WTC11 (cell line): ENCODE data around the gene THBD. TPM values are rescaled to one million over a fixed set of nuclear protein-coding genes. Genes with fewer than 3 reads are reported as not detected.

ENCODE experiments used
- ATAC-seq: fragments of 200-7000 bp; cut with Tn5 transposase; 2 replicates; pipeline ENCODE4 v1.10.0; 2021; ENCODE audit warnings: mild to moderate bottlenecking, moderate library complexity
- CTCF ChIA-PET: fragments of 300-600 bp; sonication (Branson Sonifier 250); formaldehyde crosslinking; loops from one replicate; lab custom pipeline; 2021; ENCODE audit warnings: antibody characterized with exemption; lab: Charles Lee
- POLR2A ChIA-PET: fragments of 350-600 bp; sonication (Branson Sonifier 250); formaldehyde crosslinking; loops from one replicate; lab custom pipeline; 2021; ENCODE audit warnings: antibody characterized with exemption; lab: Charles Lee
- DNase-seq: peaks from one replicate; pipeline ENCODE4 v3.0.0; 2021; ENCODE audit warnings: low spot score
- H3K27ac Mint-ChIP-seq: 2 replicates; pipeline ENCODE4 v1.8.0; 2021; ENCODE audit warnings: mixed read lengths
- H3K27me3 Mint-ChIP-seq: 2 replicates; pipeline ENCODE4 v1.8.0; 2021; ENCODE audit warnings: low read depth, mild to moderate bottlenecking, moderate library complexity, mixed read lengths
- H3K36me3 Mint-ChIP-seq: 2 replicates; pipeline ENCODE4 v1.8.0; 2021; ENCODE audit warnings: mixed read lengths
- H3K4me1 Mint-ChIP-seq: 2 replicates; pipeline ENCODE4 v1.8.0; 2022; ENCODE audit warnings: mixed read lengths
- H3K4me3 Mint-ChIP-seq: 2 replicates; pipeline ENCODE4 v1.8.0; 2021; ENCODE audit warnings: mild to moderate bottlenecking, moderate library complexity, mixed read lengths
- H3K9me3 Mint-ChIP-seq: 2 replicates; pipeline ENCODE4 v1.8.0; 2021; ENCODE audit warnings: mixed read lengths
- AFF4 ChIP-seq: sonication (generic); formaldehyde crosslinking; IDR thresholded peaks from 2 replicates; pipeline ENCODE4 v1.8.1; 2023; ENCODE audit warnings: mild to moderate bottlenecking, missing genetic modification reagents, borderline replicate concordance
- AR ChIP-seq: fragments of 250-450 bp; sonication (Bioruptor Pico); IDR thresholded peaks from 2 replicates; pipeline ENCODE4 v1.9.0; 2021; ENCODE audit warnings: mild to moderate bottlenecking
- CREM ChIP-seq: sonication (generic); formaldehyde crosslinking; IDR thresholded peaks from 2 replicates; pipeline ENCODE4 v1.8.1; 2022; ENCODE audit warnings: mild to moderate bottlenecking, missing genetic modification reagents, moderate library complexity
- CTCF ChIP-seq: fragments of 200-600 bp; IDR thresholded peaks from 2 replicates; pipeline ENCODE4 v1.8.0; 2022; ENCODE audit warnings: antibody characterized with exemption
- E2F5 ChIP-seq: sonication (generic); formaldehyde crosslinking; IDR thresholded peaks from 2 replicates; pipeline ENCODE4 v1.8.1; 2022; ENCODE audit warnings: mild to moderate bottlenecking, moderate library complexity, missing genetic modification reagents
- ETV6 ChIP-seq: sonication (generic); formaldehyde crosslinking; IDR thresholded peaks from 2 replicates; pipeline ENCODE4 v1.8.1; 2022; ENCODE audit warnings: mild to moderate bottlenecking, missing genetic modification reagents
- FOXJ3 ChIP-seq: sonication (generic); formaldehyde crosslinking; IDR thresholded peaks from 2 replicates; pipeline ENCODE4 v1.9.0; 2021; ENCODE audit warnings: missing genetic modification reagents, mild to moderate bottlenecking, borderline replicate concordance
- FOXP4 ChIP-seq: sonication (generic); formaldehyde crosslinking; IDR thresholded peaks from 2 replicates; pipeline ENCODE4 v1.8.0; 2022; ENCODE audit warnings: mild to moderate bottlenecking, missing genetic modification reagents
- GRHL2 ChIP-seq: fragments of 250-450 bp; sonication (Bioruptor Pico); IDR thresholded peaks from 2 replicates; pipeline ENCODE4 v1.8.0; 2022; ENCODE audit warnings: mild to moderate bottlenecking, moderate library complexity; ENCODE audit not compliant: insufficient replicate concordance, severe bottlenecking
- IRF2 ChIP-seq: sonication (generic); formaldehyde crosslinking; IDR thresholded peaks from 2 replicates; pipeline ENCODE4 v1.8.0; 2022; ENCODE audit warnings: low read depth, missing genetic modification reagents, borderline replicate concordance
- JAZF1 ChIP-seq: fragments of 250-450 bp; sonication (Bioruptor Pico); IDR thresholded peaks from 2 replicates; pipeline ENCODE4 v1.9.0; 2021; ENCODE audit warnings: moderate library complexity, mild to moderate bottlenecking, inconsistent platforms
- MAX ChIP-seq: sonication (generic); formaldehyde crosslinking; IDR thresholded peaks from 2 replicates; pipeline ENCODE4 v1.8.0; 2022; ENCODE audit warnings: mild to moderate bottlenecking, missing genetic modification reagents
- MYBL2 ChIP-seq: sonication (generic); formaldehyde crosslinking; IDR thresholded peaks from 2 replicates; pipeline ENCODE4 v1.8.1; 2023; ENCODE audit warnings: mild to moderate bottlenecking, moderate library complexity, missing genetic modification reagents
- RELA ChIP-seq: sonication (generic); formaldehyde crosslinking; IDR thresholded peaks from 2 replicates; pipeline ENCODE4 v1.8.1; 2022; ENCODE audit warnings: missing genetic modification reagents, mild to moderate bottlenecking, borderline replicate concordance
- SOX15 ChIP-seq: fragments of 250-450 bp; sonication (Bioruptor Pico); IDR thresholded peaks from 2 replicates; pipeline ENCODE4 v1.9.0; 2021; ENCODE audit warnings: mild to moderate bottlenecking
- TCF7 ChIP-seq: sonication (generic); formaldehyde crosslinking; IDR thresholded peaks from 2 replicates; pipeline ENCODE4 v1.8.0; 2022; ENCODE audit warnings: mild to moderate bottlenecking, low read depth, missing genetic modification reagents, moderate library complexity
- ZBTB43 ChIP-seq: sonication (generic); formaldehyde crosslinking; IDR thresholded peaks from 2 replicates; pipeline ENCODE4 v1.8.1; 2023; ENCODE audit warnings: mild to moderate bottlenecking, missing genetic modification reagents
- ZNF232 ChIP-seq: sonication (generic); formaldehyde crosslinking; IDR thresholded peaks from 2 replicates; pipeline ENCODE4 v1.8.0; 2022; ENCODE audit warnings: mild to moderate bottlenecking, missing genetic modification reagents
- ZNF423 ChIP-seq: fragments of 250-450 bp; sonication (Bioruptor Pico); IDR thresholded peaks from 2 replicates; pipeline ENCODE4 v2.1.2; 2022; ENCODE audit warnings: mild to moderate bottlenecking, moderate library complexity
- total RNA-seq: library from RNA; stranded (reverse); gene quantifications from 3 replicates; pipeline ENCODE4 v1.2.3, GENCODE V29; 2021

Gene THBD
- total RNA-seq, 1 experiment from 2014 or later, result 1.0 TPM

- CTCF ChIA-PET, result interaction anchor here (0.6 to 2.9 kb wide), 8 partner anchors 10 to 729 kb away, joined by 3 to 25 read pairs (median 4); partner anchors contain the start of gene THBD
- Mint-ChIP-seq H3K9me3 (no peaks in the 10 kb centered on the region), H3K4me3 (peak within 1 kb of the TSS; percentile 48), H3K27ac (no peak within 1 kb of the TSS), H3K36me3 (no peaks in the 10 kb centered on the region), H3K4me1 (peaks cover 7% of the 10 kb centered on the region), H3K27me3 (peaks cover 75% of the 10 kb centered on the region)
- ATAC-seq, result peak; percentile 84
- no peak for DNase-seq
- TF ChIP-seq CREM (CRISPR knock-in tag) (no peak), AR (no peak), RELA (CRISPR knock-in tag) (no peak), MAX (CRISPR knock-in tag) (peak; percentile 27; the same call in 1 of the 2 replicates), E2F5 (CRISPR knock-in tag) (no peak), ETV6 (CRISPR knock-in tag) (0 out of 2 replicates have a peak, but pooled peaks have one; percentile 21), TCF7 (no peak), FOXP4 (CRISPR knock-in tag) (peak; percentile 46; the same call in 1 of the 2 replicates), ZBTB43 (CRISPR knock-in tag) (no peak), ZNF232 (CRISPR knock-in tag) (no peak), IRF2 (CRISPR knock-in tag) (no peak), SOX15 (no peak), FOXJ3 (CRISPR knock-in tag) (no peak)
- POLR2A ChIA-PET, result no interaction called here
Measured at GRCh38 chr20:23034721-23035671, 14.5 kb downstream of the THBD start, which contains the start of gene SSTR4. SSTR4 (plus strand) TSS chr20:23035312; CDS start chr20:23035484, 172 bp downstream.

- Mint-ChIP-seq H3K27ac (no peak overlapping the region), H3K27me3 (peaks cover 64% of the 10 kb centered on the region), H3K36me3 (no peaks in the 10 kb centered on the region), H3K9me3 (no peaks in the 10 kb centered on the region), H3K4me1 (peaks cover 7% of the 10 kb centered on the region), H3K4me3 (no peak overlapping the region)
- ATAC-seq (no peak), DNase-seq (no peak)
- ChIA-PET CTCF (interaction anchor here (1.3 to 2.9 kb wide), 3 partner anchors 16 to 201 kb away, joined by 4 to 25 read pairs (median 4); partner anchors contain the start of gene THBD), POLR2A (interaction anchor here (0.5 kb wide), 1 partner anchor 206 kb away, joined by 3 read pairs; no protein-coding TSS in a partner anchor)
- TF ChIP-seq FOXJ3 (CRISPR knock-in tag), result no peak
- TF ChIP-seq AFF4, result no peak
- no peak for TF ChIP-seq MYBL2 (CRISPR knock-in tag)
- TF ChIP-seq ZNF423 (CRISPR knock-in tag), result no peak
- no peak for TF ChIP-seq IRF2 (CRISPR knock-in tag)
- no peak for TF ChIP-seq CTCF
- TF ChIP-seq JAZF1 (CRISPR knock-in tag), result no peak
- no peak for TF ChIP-seq GRHL2 (CRISPR knock-in tag)
Measured at GRCh38 chr20:23033918-23034317, 15.6 kb downstream of the THBD start.
